Measurements from ENCODE around the gene PRKCA.
"Not testable (repeated sequence)": the region's sequence is repeated elsewhere in the genome, so short reads cannot be mapped to it uniquely, and the experiment has no call there.

PRKCA gene
- 169 to 181 (median 170) reads per million in 3 experiments for total RNA-seq

DNA sequence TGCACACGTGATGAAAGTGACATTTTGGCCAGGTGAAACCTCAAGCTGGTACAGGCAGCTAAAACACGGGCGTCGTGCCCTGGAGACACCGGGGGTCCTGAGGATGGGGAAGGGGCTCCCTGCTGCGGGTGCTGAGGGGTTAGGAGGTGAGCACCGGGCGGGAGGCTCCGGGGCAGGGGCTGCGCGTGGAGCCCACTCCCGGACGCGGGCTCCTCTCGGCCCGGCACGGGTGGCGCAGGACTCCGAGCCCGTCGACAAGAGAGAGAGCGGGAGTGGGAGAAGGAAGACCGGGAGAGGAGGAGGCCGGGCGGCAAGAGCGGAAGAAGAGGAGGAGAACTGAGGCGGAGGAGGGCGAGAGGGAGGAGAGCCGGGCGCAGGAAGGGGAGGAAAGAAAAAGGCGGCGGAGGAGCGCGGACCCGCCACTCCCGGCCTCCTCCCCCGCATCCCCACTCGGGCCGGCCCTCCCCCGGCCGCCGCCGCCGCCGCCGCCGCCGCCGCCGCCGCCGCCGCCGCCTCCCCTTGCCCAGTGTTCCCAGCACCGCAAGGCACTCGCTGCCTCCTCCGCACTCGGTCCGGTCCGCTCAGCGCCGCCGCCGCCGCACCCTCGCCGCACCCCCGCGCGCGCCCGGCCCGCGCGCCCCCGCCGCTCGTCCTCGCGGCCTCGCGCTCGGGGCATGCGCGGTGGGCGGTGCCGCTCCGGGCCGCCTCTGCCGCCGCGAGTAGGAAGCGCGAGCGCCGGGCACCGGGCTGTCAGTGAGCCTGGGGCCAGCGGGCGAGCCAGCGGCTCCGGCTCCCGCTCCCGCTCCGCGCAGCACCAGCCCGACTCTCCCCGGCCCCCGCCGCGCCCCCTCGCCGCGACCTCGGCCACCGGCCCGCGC is at the start of gene PRKCA:
Gene PRKCA, plus strand, starts transcription at position 750 of the 878 bp plus-strand sequence.
- DNase-seq: peak; percentile 74

DNA sequence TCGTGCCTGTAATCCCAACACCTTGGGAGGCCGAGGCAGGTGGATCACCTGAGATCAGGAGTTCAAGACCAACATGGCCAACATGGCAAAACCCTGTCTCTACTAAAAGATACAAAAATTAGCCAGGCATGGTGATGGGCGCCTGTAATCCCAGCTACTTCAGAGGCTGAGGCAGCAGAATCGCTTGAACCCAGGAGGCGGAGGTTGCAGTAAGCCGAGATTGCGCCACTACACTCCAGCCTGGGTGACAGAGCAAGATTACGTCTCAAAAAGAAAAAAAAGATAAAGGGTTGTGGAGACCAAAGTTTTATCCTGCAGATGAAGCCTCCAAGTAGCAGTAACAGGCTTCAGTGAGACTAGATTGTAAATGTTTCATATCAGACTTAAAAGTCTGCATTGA is 49.0 kb upstream of the PRKCA start:
- not testable (repeated sequence) for DNase-seq

GRCh38 chr17:66255112-66255511 is 47.3 kb upstream of the PRKCA start:
- peak; percentile 66 for DNase-seq

DNA sequence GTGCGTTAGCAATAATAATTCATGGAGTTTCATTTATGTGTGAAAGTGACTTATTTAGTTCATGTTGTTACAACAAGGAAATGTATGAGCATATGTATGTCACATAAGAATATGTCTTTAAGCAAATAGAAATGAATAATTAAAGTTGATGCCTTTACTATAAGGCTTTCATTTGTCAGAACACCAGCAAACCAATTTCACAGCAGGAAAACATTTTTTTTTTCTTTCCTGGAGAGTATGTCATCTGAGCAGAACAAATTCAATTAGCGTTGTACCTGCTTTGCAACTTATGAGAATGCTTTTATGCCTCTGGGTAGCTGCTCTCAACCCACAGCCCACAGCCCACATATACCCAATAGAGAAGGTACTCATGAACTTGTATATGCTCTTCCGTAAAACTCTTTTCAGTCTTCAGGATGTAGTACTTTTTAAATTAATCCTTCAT is 46.9 kb upstream of the PRKCA start:
- peak; percentile 22 for DNase-seq

DNA sequence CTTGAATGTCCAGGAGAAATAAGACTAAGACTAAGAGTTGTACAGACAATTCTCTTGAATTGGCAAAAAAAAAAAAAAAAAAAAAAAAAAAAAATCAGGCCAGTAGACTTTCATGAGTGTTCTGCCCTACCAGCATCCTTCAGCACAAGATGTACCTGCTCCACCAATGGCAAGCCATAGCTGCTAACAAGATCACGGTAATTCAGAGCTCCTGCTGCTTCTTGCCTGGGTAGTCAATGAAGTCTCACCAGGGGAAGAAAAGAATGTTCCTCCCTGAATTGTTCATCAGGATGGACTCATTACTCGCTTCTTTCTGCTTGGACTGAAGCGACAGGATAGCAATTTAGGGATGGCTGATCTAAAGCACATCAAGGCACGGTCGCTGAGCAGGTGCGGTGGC is 42.1 kb upstream of the PRKCA start:
- DNase-seq: no peak

- no peak for DNase-seq
These were observed 41.7 kb upstream of the PRKCA start for GRCh38 chr17:66260688-66261087.

- DNase-seq: no peak
These were observed 39.6 kb upstream of the PRKCA start for GRCh38 chr17:66262767-66263166.

GRCh38 chr17:66264696-66265095 is 37.7 kb upstream of the PRKCA start:
- no peak for DNase-seq

- no peak for DNase-seq
These were observed 34.0 kb upstream of the PRKCA start for GRCh38 chr17:66268247-66268927.

DNA sequence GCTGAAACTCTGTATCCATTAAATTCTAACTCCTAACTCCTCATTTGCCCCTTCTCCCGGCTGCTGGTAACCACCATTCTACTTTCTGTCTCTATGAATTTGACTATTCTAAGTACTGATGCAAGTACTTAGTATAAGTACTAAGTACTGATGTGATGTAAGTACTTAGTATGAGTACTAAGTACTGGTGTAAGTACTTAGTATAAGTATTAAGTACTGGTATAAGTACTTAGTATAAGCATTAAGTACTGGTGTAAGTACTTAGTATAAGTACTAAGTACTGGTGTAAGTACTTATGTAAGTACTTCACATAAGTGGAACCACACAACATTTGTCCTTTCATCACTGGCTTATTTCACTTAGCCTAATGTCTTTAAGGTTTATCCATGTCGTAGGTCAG is 32.3 kb upstream of the PRKCA start:
- no peak for DNase-seq

DNA sequence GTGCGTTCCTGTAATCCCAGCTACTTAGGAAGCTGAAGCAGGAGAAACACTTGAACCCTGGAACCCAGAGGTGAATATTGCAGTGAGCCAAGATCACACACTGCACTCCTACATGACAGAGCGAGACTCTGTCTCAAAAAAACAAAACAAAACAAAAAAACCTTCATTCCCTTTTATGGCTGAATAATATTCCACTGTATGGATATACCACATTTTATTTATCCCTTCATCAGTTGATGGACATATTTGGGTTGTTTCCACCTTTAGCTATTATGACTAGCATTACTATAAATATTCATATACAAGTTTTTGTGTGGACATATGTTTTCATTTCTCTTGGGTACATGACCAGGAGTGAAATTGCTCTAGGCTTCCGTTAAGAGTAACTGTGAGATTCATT is 30.9 kb upstream of the PRKCA start:
- DNase-seq: no peak

DNA sequence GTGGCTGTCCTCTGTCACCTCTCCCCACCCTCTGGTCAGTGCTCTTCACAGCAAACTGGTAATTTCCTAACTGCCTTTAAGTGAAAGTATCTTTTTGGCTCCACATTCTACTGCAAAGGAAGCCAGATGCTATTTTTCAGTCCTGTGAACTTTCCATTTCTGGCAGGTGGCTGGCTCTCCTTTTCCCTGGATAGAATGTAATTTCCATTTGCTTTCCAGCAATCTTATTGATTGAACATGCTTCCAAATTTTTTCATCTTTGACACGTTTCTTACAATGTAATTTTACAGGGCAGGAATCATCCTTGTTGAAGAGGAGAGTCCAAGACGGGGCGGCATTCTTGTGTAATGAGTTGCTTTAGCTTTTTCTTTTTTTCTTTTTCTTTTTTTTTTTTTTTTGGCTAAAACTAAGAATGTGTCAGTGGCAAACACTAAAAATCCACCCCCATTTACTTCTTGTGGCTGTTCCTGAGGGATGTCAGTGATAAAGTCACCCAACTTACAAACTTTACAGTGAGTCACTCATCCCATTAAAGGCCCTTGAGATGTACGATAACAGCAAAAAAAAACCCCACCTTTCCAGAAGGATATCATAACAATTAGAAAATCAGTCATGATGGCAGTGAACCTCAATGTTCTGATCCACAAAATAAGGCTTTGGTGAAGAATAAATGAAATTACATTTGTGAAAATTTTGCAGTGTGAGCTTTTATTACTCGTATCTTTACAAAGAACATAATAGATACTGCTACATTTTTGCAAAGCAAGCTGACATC is 29.4 kb upstream of the PRKCA start:
- no peak for DNase-seq

- DNase-seq: no peak
These were observed 28.9 kb upstream of the PRKCA start for GRCh38 chr17:66273586-66273848.

DNA sequence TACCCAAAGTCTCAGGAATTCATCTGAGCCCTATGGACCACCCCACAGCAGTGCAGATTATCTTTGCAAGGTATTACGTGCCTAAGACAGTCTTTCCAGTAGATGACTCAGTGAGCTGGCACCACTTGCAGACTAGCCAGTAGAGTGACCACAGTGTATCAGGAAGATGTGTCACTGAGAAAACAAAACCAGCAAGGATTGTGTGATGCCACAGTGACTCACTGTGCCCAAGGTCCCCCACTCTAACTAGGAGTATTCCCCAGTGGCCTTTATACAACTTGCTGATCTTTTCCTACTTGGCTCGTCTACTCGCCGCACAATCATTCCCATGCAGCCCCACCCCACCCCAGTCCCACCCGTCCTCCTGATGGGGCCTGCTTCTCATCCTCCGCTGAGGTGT is 26.8 kb upstream of the PRKCA start:
- no peak for DNase-seq

DNA sequence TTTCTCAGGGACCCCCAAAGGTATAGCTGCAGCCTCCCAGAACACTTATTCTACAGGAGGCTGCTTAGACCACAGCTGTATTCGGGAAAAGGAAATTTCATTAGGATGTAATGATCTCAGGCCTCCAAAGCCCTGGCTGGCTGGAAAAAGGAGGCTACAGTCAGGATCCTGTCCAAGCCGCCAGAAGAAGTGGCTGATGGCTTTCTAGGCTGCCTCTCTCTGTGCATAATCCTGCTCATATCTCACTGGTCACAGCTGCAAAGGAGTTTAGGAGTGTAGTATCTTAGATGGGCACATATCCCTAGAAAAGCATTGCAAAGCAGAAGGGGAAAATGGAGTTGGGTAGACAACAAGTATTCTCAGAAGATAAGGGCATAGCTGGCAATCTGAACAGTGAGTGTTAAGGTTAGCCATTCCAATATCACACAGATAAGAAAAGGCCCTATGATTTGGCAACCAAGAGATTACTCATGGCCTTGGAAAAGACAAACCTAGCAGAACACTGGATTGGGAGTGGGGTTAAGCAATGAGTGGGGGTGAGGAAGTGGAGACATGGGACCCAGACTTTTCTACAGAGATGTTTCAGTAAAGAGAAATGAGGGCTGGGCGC is 26.0 kb upstream of the PRKCA start:
- DNase-seq: no peak

DNA sequence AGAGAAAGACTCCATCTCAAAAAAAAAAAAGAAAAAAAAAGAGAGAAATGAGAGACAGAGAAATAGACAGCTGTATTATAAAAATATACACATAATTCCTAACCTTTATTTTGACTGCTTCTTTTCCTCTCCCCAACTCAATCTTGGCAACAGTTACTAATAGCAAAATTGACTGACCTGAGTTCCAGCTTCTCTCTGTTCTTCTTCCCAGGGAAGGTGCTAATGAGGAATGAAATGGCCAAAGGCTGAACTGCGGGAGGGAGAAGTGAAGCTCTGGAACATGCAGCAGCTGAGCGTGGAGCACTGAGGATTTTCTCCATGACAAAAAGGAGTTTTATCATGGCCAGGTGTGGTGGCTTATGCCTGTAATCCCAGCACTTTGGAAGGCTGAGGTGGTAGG is 25.2 kb upstream of the PRKCA start:
- DNase-seq: no peak

DNA sequence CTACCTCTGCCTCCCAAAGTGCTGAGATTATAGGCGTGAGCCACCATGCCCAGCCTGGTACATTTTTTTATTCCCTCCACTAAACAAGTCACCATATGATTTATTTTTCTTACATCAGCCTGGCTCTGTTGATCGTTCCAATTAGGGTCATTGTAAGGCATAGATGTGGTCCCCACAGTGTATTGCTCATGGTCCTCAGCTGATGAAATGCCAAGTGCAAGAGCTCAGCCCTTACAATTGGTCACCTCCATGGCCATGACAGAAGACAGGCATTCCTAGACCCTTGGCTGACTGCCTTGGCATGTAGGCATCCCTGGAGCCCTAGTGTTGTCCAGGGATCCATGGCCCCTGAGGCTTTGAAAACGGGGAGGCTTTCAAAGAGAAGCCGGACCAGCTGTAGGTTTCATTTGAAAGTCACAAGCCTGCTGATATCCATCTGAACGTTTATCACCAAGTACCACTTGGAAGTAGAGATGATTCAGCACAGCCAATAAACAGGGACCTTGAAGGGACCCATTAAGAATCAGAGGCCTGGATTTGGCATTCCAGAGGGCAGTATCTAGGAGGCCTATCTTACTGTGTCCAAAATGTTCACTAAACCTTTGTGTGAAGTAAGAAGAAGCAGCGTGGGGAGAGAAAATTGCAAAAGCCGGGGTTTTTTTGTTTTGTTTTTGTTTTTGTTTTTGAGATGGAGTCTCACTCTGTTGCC is 20.6 kb upstream of the PRKCA start:
- DNase-seq: no peak

- no peak for DNase-seq
These were observed 19.0 kb upstream of the PRKCA start for GRCh38 chr17:66283296-66283934.

GRCh38 chr17:66283971-66284370 is 18.4 kb upstream of the PRKCA start:
- DNase-seq: no peak

DNA sequence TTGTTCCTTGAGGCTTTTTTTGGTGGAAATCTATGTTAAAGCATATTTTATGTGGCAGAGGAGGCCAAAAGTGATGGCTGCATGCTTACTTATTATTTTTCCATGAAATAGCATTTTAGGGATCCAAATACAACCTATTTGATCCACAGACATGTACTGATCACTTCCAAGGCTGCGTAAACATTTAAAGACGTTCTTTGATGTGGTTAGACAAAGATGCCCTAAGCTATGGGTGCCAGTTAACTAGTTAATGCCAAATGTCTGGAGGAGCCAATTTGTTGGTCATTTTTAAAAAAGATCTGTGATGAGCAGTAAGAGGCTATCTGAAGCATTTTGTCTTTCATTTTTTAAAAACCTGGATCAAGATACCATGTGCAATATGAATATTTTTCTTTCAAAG is 17.3 kb upstream of the PRKCA start:
- DNase-seq: no peak

DNA sequence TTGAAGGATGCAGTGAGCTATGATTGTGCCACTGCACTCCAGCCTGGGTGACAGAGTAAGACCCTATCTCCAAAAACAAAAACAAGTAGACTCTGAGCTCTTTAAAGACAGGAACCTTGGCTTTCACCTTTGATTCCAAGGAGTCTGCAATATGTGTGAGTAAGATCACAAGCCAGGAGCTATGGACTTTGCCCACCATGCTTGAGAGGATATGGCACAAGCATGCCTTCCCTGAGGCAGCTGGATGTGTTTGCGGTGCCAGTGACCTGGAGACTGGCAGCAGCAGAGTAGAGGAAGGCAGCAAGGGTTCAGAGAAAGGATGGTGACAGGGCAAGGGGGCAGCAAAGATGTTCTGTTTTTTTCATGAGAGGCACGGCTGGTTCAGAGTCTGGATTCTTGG is 14.5 kb upstream of the PRKCA start:
- DNase-seq: no peak

GRCh38 chr17:66290101-66290722 is 12.2 kb upstream of the PRKCA start:
- DNase-seq: no peak

All from central memory CD4-positive, alpha-beta T cell (primary cell).